Subcutaneous preadipocyte (primary cell): ENCODE measurements around the gene ZSWIM5. TPM values are rescaled to one million over a fixed set of nuclear protein-coding genes. Genes with fewer than 3 reads are reported as not detected.

ENCODE experiments used
- total RNA-seq: library from RNA; depleted of rRNA; stranded (reverse); fragments of >200 nt; gene quantifications from 2 replicates; pipeline ENCODE4 v1.2.3, GENCODE V29; 2012

Gene ZSWIM5
- 0.20 and 0.37 TPM in 2 replicates for total RNA-seq

GRCh38 chr1:45205910-45206721 lies at the start of gene ZSWIM5:
Gene ZSWIM5, minus strand, starts transcription at chr1:45206605. Its CDS starts 255 bp downstream, at chr1:45206350.

GRCh38 chr1:45011837-45012638 lies 194.4 kb downstream of the ZSWIM5 start, which contains the start of gene UROD:
Gene UROD, plus strand, starts transcription at chr1:45012254. Its CDS starts 12 bp downstream, at chr1:45012266.

GRCh38 chr1:45010855-45011811 lies 195.3 kb downstream of the ZSWIM5 start, which contains the start of gene HECTD3:
Gene HECTD3, minus strand, starts transcription at chr1:45011324. Its CDS starts 67 bp downstream, at chr1:45011257.

Other genes with a start within 250 kb of the ZSWIM5 start
- gene EIF2B3, start 220.0 kb downstream of the ZSWIM5 start, total RNA-seq: 44.4 and 47.0 TPM in 2 replicates
- gene HECTD3, start 195.3 kb downstream of the ZSWIM5 start, total RNA-seq: 21.7 and 27.2 TPM in 2 replicates
- gene UROD, start 194.4 kb downstream of the ZSWIM5 start, total RNA-seq: 112 and 128 TPM in 2 replicates
- 3.7 and 4.7 TPM in 2 replicates for gene HPDL, start 120.3 kb upstream of the ZSWIM5 start, total RNA-seq
- 16.2 and 19.4 TPM in 2 replicates for gene TOE1, start 133.6 kb upstream of the ZSWIM5 start, total RNA-seq
- 14.3 and 17.0 TPM in 2 replicates for gene MUTYH, start 133.8 kb upstream of the ZSWIM5 start, total RNA-seq